HepG2 (cell line): ENCODE measurements around the gene TMED5. TPM values are rescaled to one million over a fixed set of nuclear protein-coding genes. Genes with fewer than 3 reads are reported as not detected.

Experiments used
- ATAC-seq: fragments of 200-7000 bp; cut with Tn5 transposase; 3 replicates; pipeline ENCODE4 v1.9.1; 2020; ENCODE audit warnings: mild to moderate bottlenecking, moderate library complexity
- BruUV-seq: library from RNA; stranded (reverse); fragments of 400-500 nt; replicated peaks from 2 replicates; lab custom pipeline; 2021; lab: Mats Ljungman, UMichigan
- CTCF ChIA-PET: fragments of 300-600 bp; formaldehyde crosslinking; extraction: SDS; loops from one replicate; lab custom pipeline; 2021; ENCODE audit warnings: low total read pairs, inconsistent platforms, low intra/inter-chr PET ratio; lab: Yijun Ruan, JAX
- POLR2A ChIA-PET: fragments of 350-600 bp; sonication (Branson Sonifier 250); formaldehyde crosslinking; loops from one replicate; lab custom pipeline; 2020; ENCODE audit warnings: antibody characterized with exemption, inconsistent platforms; lab: Yijun Ruan, JAX
- DNase-seq: peaks from one replicate; pipeline ENCODE4 v3.0.0-alpha.2; 2015; ENCODE audit warnings: low spot score
- FAIRE-seq: peaks from 3 replicates; lab custom pipeline; 2011; peaks lifted over from hg19 to GRCh38; lab: Jason Lieb, UNC
- H2AFZ ChIP-seq: one replicate; pipeline ENCODE4 v1.6.1; 2011; ENCODE audit warnings: low read length, inconsistent platforms
- H3K27ac ChIP-seq: fragments of 300-600 bp; 3 replicates; pipeline ENCODE4 v1.8.0; 2011; ENCODE audit warnings: mixed run types, mild to moderate bottlenecking, mixed read lengths, low read length, inconsistent platforms; ENCODE audit not compliant: insufficient read depth; ENCODE audit errors: extremely low read length
- H3K27me3 ChIP-seq, 2 experiments: fragments of 200-600 bp in 1 of 2; 2 replicates in 1 of 2; 3 replicates in 1 of 2; pipeline versions ENCODE4 v1.6.0 to v1.8.0; 2011; ENCODE audit warnings: low read length in 2 of 2, mild to moderate bottlenecking in 2 of 2, moderate library complexity in 2 of 2, inconsistent platforms in 1 of 2; ENCODE audit not compliant: insufficient read depth in 2 of 2, control insufficient read depth in 1 of 2
- H3K36me3 ChIP-seq, 2 experiments: fragments of 200-600 bp in 1 of 2; replicated peaks in 1 of 2; 2 replicates in 1 of 2; 3 replicates in 1 of 2; pipeline versions ENCODE4 v1.5.1 to v1.8.0; 2011; ENCODE audit warnings: low read length in 2 of 2, inconsistent platforms in 1 of 2; ENCODE audit not compliant: insufficient read depth in 2 of 2, control insufficient read depth in 1 of 2
- H3K4me1 ChIP-seq: 2 replicates; pipeline ENCODE4 v1.5.1; 2012; ENCODE audit warnings: low read length, inconsistent platforms; ENCODE audit not compliant: insufficient read depth
- H3K4me2 ChIP-seq: 2 replicates; pipeline ENCODE4 v1.6.0; 2011; ENCODE audit warnings: low read depth, low read length, inconsistent platforms
- H3K4me3 ChIP-seq, 3 experiments: fragments of 200-600 bp in 1 of 3; sonication (generic), shearing (Covaris generic) in 1 of 3; replicated peaks in 1 of 3; 2 replicates each; pipeline ENCODE4 v1.5.1; 2011 to 2016; ENCODE audit warnings: low read length in 3 of 3, inconsistent platforms in 2 of 3, low read depth in 2 of 3, mild to moderate bottlenecking in 2 of 3, control low read depth in 1 of 3, mixed read lengths in 1 of 3; ENCODE audit not compliant: insufficient read depth in 1 of 3
- H3K79me2 ChIP-seq: one replicate; pipeline ENCODE4 v1.6.1; 2011; ENCODE audit warnings: low read length, inconsistent platforms; ENCODE audit not compliant: insufficient read depth
- H3K9ac ChIP-seq: 2 replicates; pipeline ENCODE4 v1.6.0; 2011; ENCODE audit warnings: mild to moderate bottlenecking, low read depth, low read length, inconsistent platforms; ENCODE audit not compliant: insufficient read depth
- H3K9me3 ChIP-seq: 2 replicates; pipeline ENCODE4 v1.5.1; 2012; ENCODE audit warnings: mild to moderate bottlenecking, low read length
- H4K20me1 ChIP-seq: 2 replicates; pipeline ENCODE4 v1.6.0; 2011; ENCODE audit warnings: inconsistent platforms, mild to moderate bottlenecking, low read length, moderate library complexity; ENCODE audit not compliant: insufficient read depth
- ATF7 ChIP-seq, 2 experiments: fragments of 450-650 bp in 1 of 2; sonication (generic) in 1 of 2; formaldehyde crosslinking in 1 of 2; IDR thresholded peaks; 2 replicates each; pipeline versions ENCODE4 v1.4.0 to v1.6.1; 2016 to 2020; ENCODE audit warnings: antibody characterized with exemption in 1 of 2, mild to moderate bottlenecking in 1 of 2, missing genetic modification reagents in 1 of 2
- CEBPB ChIP-seq: IDR thresholded peaks from 2 replicates; pipeline ENCODE4 v1.6.1; 2011; ENCODE audit warnings: low read depth, low read length, improper control_type of control experiment, borderline replicate concordance
- FOXK1 ChIP-seq: sonication (generic); formaldehyde crosslinking; IDR thresholded peaks from 2 replicates; pipeline ENCODE4 v1.4.0; 2020; ENCODE audit warnings: low read depth, missing genetic modification reagents, borderline replicate concordance
- GRHL1 ChIP-seq: sonication (generic); formaldehyde crosslinking; conservative IDR thresholded peaks from 2 replicates; pipeline ENCODE4 v1.8.0; 2022; ENCODE audit warnings: missing genetic modification reagents
- HIVEP1 ChIP-seq: sonication (generic); formaldehyde crosslinking; IDR thresholded peaks from 2 replicates; pipeline ENCODE4 v1.4.0; 2020; ENCODE audit warnings: mild to moderate bottlenecking, missing genetic modification reagents
- HNRNPUL1 ChIP-seq: fragments of 200-400 bp; formaldehyde crosslinking; IDR thresholded peaks from 2 replicates; pipeline ENCODE4 v1.6.1; 2017; ENCODE audit warnings: low read depth, mild to moderate bottlenecking, low read length, moderate library complexity
- MNT ChIP-seq: fragments of 450-650 bp; IDR thresholded peaks from 2 replicates; pipeline ENCODE4 v1.6.1; 2016
- NCOA2 ChIP-seq: sonication (generic); formaldehyde crosslinking; IDR thresholded peaks from 2 replicates; pipeline ENCODE4 v1.8.0; 2022; ENCODE audit warnings: inconsistent platforms
- SOX13 ChIP-seq, 3 experiments: fragments of 450-650 bp in 1 of 3; sonication (generic) in 1 of 3; formaldehyde crosslinking in 1 of 3; IDR thresholded peaks in 2 of 3; conservative IDR thresholded peaks in 1 of 3; 2 replicates each; pipeline versions ENCODE4 v1.5.0 to v1.6.1; 2016 to 2020; ENCODE audit warnings: antibody characterized with exemption in 1 of 3, mild to moderate bottlenecking in 1 of 3, missing compliant biosample characterization in 1 of 3, missing genetic modification reagents in 1 of 3, moderate library complexity in 1 of 3
- ZNF281 ChIP-seq: sonication (generic); formaldehyde crosslinking; IDR thresholded peaks from 2 replicates; pipeline ENCODE4 v1.4.0; 2020; ENCODE audit warnings: missing genetic modification reagents, borderline replicate concordance
- ZNF282 ChIP-seq: fragments of 450-650 bp; IDR thresholded peaks from 2 replicates; pipeline ENCODE4 v1.6.1; 2018; ENCODE audit not compliant: partially characterized antibody
- WGBS: methylation state at CpG from one replicate; pipeline ENCODE4 v1.1.6; 2017; ENCODE audit warnings: low lambda C conversion rate; 5-methylcytosine and 5-hydroxymethylcytosine counted together
- in situ Hi-C: cut with HindIII; loops from 2 replicates; pipeline ENCODE4 v1.10.0; 2017; ENCODE audit warnings: low pct_unique_long_range_greater_than_20kb; ENCODE audit not compliant: extremely low pct_ligation_motif_present
- intact Hi-C: fragments of 100-400 bp; cut with micrococcal nuclease; formaldehyde crosslinking; loops from one replicate; pipeline ENCODE4 v1.10.0; 2022; ENCODE audit not compliant: unreplicated experiment
- polyA plus RNA-seq, 8 experiments: library from polyadenylated mRNA; depleted of rRNA in 3 of 8; stranded (reverse) in 7 of 8; unstranded in 1 of 8; fragments of >200 nt; fragmentation: Illumina TruSeq in 4 of 8; extraction: Trizol in 4 of 8; gene quantifications; 2 replicates each; pipeline versions ENCODE4 v1.2.1 to v1.2.3, GENCODE V29; 2011 to 2016; ENCODE audit warnings: low read depth in 4 of 8, missing spikeins in 1 of 8, mixed read lengths in 1 of 8; ENCODE audit not compliant: insufficient read depth in 1 of 8
- total RNA-seq, 5 experiments: library from RNA; depleted of rRNA; stranded (reverse); fragments of >200 nt; fragmentation: Illumina TruSeq; extraction: Trizol; gene quantifications; 2 replicates each; pipeline ENCODE4 v1.2.3, GENCODE V29; 2016; ENCODE audit warnings: low read depth in 1 of 5

The TMED5 gene
- total and polyA plus RNA-seq, 2 of the 13 experiments (the other 11 are each of a cell fraction or from before 2014, with no cell fraction given), result 58.1 to 99.0 TPM

- no peak for FAIRE-seq
Measured at GRCh38 chr1:93205892-93206566, 25.8 kb upstream of the TMED5 start.

GRCh38 chr1:93200714-93201113 lies 20.5 kb upstream of the TMED5 start:
- H3K9me3 ChIP-seq, result no peaks in the 10 kb centered on the region
- no peak overlapping the region for H2AFZ ChIP-seq
- peak overlapping the region; percentile 40 for H3K27ac ChIP-seq
- H3K4me2 ChIP-seq, result peak overlapping the region; percentile 1; the same call in 1 of the 2 replicates
- H3K79me2 ChIP-seq, result no peaks in the 10 kb centered on the region
- H3K9ac ChIP-seq, result no peak overlapping the region
- no TSS peak for BruUV-seq
- CTCF ChIA-PET, result no interaction called here
- no peak overlapping the region for H3K4me3 ChIP-seq
- intact Hi-C loops (no loop called here), in situ Hi-C loops (no loop called here)
- peaks cover 0 to 6% of the 10 kb centered on the region in 2 experiments; a peak in 1 of 5 replicates for H3K36me3 ChIP-seq
- POLR2A ChIA-PET, result interaction anchor here (1.0 kb wide), 1 partner anchor 28 kb away, joined by 3 read pairs; no protein-coding TSS in a partner anchor
- WGBS, result 22% methylated on average over 4 of the region's 4 CpGs
- H3K4me1 ChIP-seq, result peaks cover 29% of the 10 kb centered on the region
- ATAC-seq (peak; percentile 74), DNase-seq (peak; percentile 47), FAIRE-seq (no peak)
- no peaks in the 10 kb centered on the region for H4K20me1 ChIP-seq
- no peaks in the 10 kb centered on the region for H3K27me3 ChIP-seq
- TF ChIP-seq GRHL1 (CRISPR knock-in tag) (no peak), SOX13 (IDR thresholded peaks at IDR 0.05) (peak; percentile 88; the same call in 1 of the 2 replicates), SOX13 (CRISPR knock-in tag; conservative IDR thresholded peaks at IDR 0.05 in 1 of 2, IDR thresholded peaks at IDR 0.05 in 1 of 2) (peak in 1 of 2 experiments; percentile 97; a peak in 2 of 4 replicates), HNRNPUL1 (no peak), NCOA2 (CRISPR knock-in tag) (no peak; the same call in 1 of the 2 replicates), ZNF282 (no peak), ZNF281 (no peak), MNT (no peak), FOXK1 (CRISPR knock-in tag) (no peak)

More at GRCh38 chr1:93205892-93206566, 25.8 kb upstream of the TMED5 start:
- no peak overlapping the region for H3K4me3 ChIP-seq
- H3K9ac ChIP-seq, result no peak overlapping the region
- H3K9me3 ChIP-seq, result no peaks in the 10 kb centered on the region
- in situ Hi-C loops, result no loop called here
- POLR2A ChIA-PET, result no interaction called here
- H3K79me2 ChIP-seq, result no peaks in the 10 kb centered on the region
- 76% methylated on average over 6 of the region's 6 CpGs for WGBS
- H3K27ac ChIP-seq, result peak overlapping the region; percentile 20
- H3K4me1 ChIP-seq, result peaks cover 33% of the 10 kb centered on the region
- H3K27me3 ChIP-seq, result no peaks in the 10 kb centered on the region
- peak; percentile 6; the same call in 1 of the 2 replicates for TF ChIP-seq ATF7 (IDR thresholded peaks at IDR 0.05)
- no peak for TF ChIP-seq ATF7 (CRISPR knock-in tag; IDR thresholded peaks at IDR 0.05)
- no peak for TF ChIP-seq HIVEP1 (CRISPR knock-in tag)
- TF ChIP-seq CEBPB, result 0 out of 2 replicates have a peak, but pooled peaks have one; percentile 16
- CTCF ChIA-PET, result no interaction called here
- ATAC-seq, result no peak
- H4K20me1 ChIP-seq, result no peaks in the 10 kb centered on the region
- BruUV-seq, result no TSS peak
- H3K4me2 ChIP-seq, result no peak overlapping the region
- H3K36me3 ChIP-seq, result peaks cover 0 to 6% of the 10 kb centered on the region in 2 experiments; a peak in 1 of 5 replicates
- intact Hi-C loops, result no loop called here
- DNase-seq, result no peak
- H2AFZ ChIP-seq, result no peak overlapping the region
